Thoracic aorta (tissue), 2 donors: Measurements from ENCODE around the gene KAT2B. TPM values are rescaled to one million over a fixed set of nuclear protein-coding genes. Genes with fewer than 3 reads are reported as not detected.
"Not testable (repeated sequence)": the region's sequence is repeated elsewhere in the genome, so short reads cannot be mapped to it uniquely, and the experiment has no call there.

ENCODE experiments used
- ATAC-seq: fragments of 150-250 bp; one replicate; pipeline ENCODE4 v1.8.0; 2017; ENCODE audit warnings: low read depth; ENCODE audit not compliant: insufficient number of reproducible peaks, low FRiP score
- DNase-seq: peaks from one replicate; pipeline ENCODE4 v3.0.0-alpha.2; 2020; ENCODE audit warnings: low spot score
- H3K27ac ChIP-seq, 2 donors: fragments of 200-600 bp; sonication (generic); 1 replicate in 1 of 2; 2 replicates in 1 of 2; pipeline ENCODE4 v1.5.1; 2016; ENCODE audit warnings: mild to moderate bottlenecking in 2 of 2, moderate library complexity in 2 of 2
- H3K27me3 ChIP-seq: fragments of 200-600 bp; sonication (generic); replicated peaks from 2 replicates; pipeline ENCODE4 v1.6.0; 2016; ENCODE audit warnings: mild to moderate bottlenecking; ENCODE audit not compliant: insufficient read depth
- H3K36me3 ChIP-seq: fragments of 200-600 bp; sonication (generic); one replicate; pipeline ENCODE4 v1.5.1; 2016
- H3K4me1 ChIP-seq, 2 donors: fragments of 200-600 bp; sonication (generic); 1 replicate in 1 of 2; 2 replicates in 1 of 2; pipeline versions ENCODE4 v1.5.1 to v1.6.0; 2016; ENCODE audit warnings: low read depth in 2 of 2, mild to moderate bottlenecking in 1 of 2; ENCODE audit not compliant: control insufficient read depth in 1 of 2
- H3K4me3 ChIP-seq: fragments of 200-600 bp; sonication (generic); 2 replicates; pipeline ENCODE4 v1.5.1; 2016; ENCODE audit warnings: mild to moderate bottlenecking
- H3K9me3 ChIP-seq: fragments of 200-600 bp; sonication (generic); 2 replicates; pipeline ENCODE4 v1.5.1; 2016
- total RNA-seq, 2 donors: library from RNA; depleted of rRNA; stranded (reverse); fragments of >200 nt; gene quantifications; one replicate each; pipeline versions ENCODE4 v1.1.0 to v1.2.3, GENCODE V29; 2016
- TF ChIP-seq, protein P1 (sequence below): fragments of 200-600 bp; sonication (generic); IDR thresholded peaks from one replicate; pipeline ENCODE4 v1.5.1; 2019; ENCODE audit warnings: antibody characterized with exemption

The KAT2B gene
- total RNA-seq, 2 donors from 2014 or later = 48.0 to 72.8 TPM

GRCh38 chr3:20042331-20042730 is 2.1 kb downstream of the KAT2B start:
- Histone ChIP-seq H3K36me3 (no peaks in the 10 kb centered on the region), H3K4me1 (peaks cover 29 to 57% of the 10 kb centered on the region in 2 donors)
- no peak for DNase-seq

GRCh38 chr3:20043396-20043795 is 3.1 kb downstream of the KAT2B start:
- peak; percentile 53 for DNase-seq
- TF ChIP-seq, protein P1, sequence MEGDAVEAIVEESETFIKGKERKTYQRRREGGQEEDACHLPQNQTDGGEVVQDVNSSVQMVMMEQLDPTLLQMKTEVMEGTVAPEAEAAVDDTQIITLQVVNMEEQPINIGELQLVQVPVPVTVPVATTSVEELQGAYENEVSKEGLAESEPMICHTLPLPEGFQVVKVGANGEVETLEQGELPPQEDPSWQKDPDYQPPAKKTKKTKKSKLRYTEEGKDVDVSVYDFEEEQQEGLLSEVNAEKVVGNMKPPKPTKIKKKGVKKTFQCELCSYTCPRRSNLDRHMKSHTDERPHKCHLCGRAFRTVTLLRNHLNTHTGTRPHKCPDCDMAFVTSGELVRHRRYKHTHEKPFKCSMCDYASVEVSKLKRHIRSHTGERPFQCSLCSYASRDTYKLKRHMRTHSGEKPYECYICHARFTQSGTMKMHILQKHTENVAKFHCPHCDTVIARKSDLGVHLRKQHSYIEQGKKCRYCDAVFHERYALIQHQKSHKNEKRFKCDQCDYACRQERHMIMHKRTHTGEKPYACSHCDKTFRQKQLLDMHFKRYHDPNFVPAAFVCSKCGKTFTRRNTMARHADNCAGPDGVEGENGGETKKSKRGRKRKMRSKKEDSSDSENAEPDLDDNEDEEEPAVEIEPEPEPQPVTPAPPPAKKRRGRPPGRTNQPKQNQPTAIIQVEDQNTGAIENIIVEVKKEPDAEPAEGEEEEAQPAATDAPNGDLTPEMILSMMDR = no peak
- no peak for ATAC-seq
- Histone ChIP-seq H3K9me3 (no peaks in the 10 kb centered on the region), H3K27ac (peak overlapping the region; percentile 66 to 76), H3K27me3 (no peaks in the 10 kb centered on the region), H3K4me1 (peaks cover 39 to 62% of the 10 kb centered on the region in 2 donors), H3K4me3 (peak overlapping the region; percentile 65), H3K36me3 (no peaks in the 10 kb centered on the region)

More at GRCh38 chr3:20042331-20042730, 2.1 kb downstream of the KAT2B start:
- no peak for ATAC-seq
- Histone ChIP-seq H3K27ac (peak overlapping the region; percentile 76 to 85), H3K4me3 (no peak overlapping the region), H3K9me3 (no peaks in the 10 kb centered on the region), H3K27me3 (no peaks in the 10 kb centered on the region)
- TF ChIP-seq, protein P1 = no peak

- Histone ChIP-seq H3K4me3 (peak overlapping the region; percentile 65), H3K27me3 (no peaks in the 10 kb centered on the region), H3K9me3 (no peaks in the 10 kb centered on the region), H3K36me3 (no peaks in the 10 kb centered on the region), H3K27ac (peak overlapping the region; percentile 66 to 76), H3K4me1 (peaks cover 41 to 62% of the 10 kb centered on the region in 2 donors)
- ATAC-seq (no peak), DNase-seq (no peak)
- TF ChIP-seq, protein P1 = no peak
Measured at GRCh38 chr3:20043825-20044224, 3.6 kb downstream of the KAT2B start.

- peaks cover 41 to 71% of the 10 kb centered on the region in 2 donors for H3K4me1 ChIP-seq
- ATAC-seq = not testable (repeated sequence)
Measured at GRCh38 chr3:20045141-20045540, 4.9 kb downstream of the KAT2B start.

GRCh38 chr3:20046556-20046955 is 6.3 kb downstream of the KAT2B start:
- no peak overlapping the region for H3K27ac ChIP-seq
- no peak for ATAC-seq

More at GRCh38 chr3:20045141-20045540, 4.9 kb downstream of the KAT2B start:
- DNase-seq, H3K4me3 ChIP-seq, H3K27ac ChIP-seq, H3K27me3 ChIP-seq, H3K9me3 ChIP-seq, H3K36me3 ChIP-seq: not testable (repeated sequence)

More at GRCh38 chr3:20046556-20046955, 6.3 kb downstream of the KAT2B start:
- H3K27me3 ChIP-seq = no peaks in the 10 kb centered on the region
- TF ChIP-seq, protein P1 = no peak
- H3K4me1 ChIP-seq = peaks cover 41 to 69% of the 10 kb centered on the region in 2 donors
- no peaks in the 10 kb centered on the region for H3K9me3 ChIP-seq
- no peak for DNase-seq
- no peak overlapping the region for H3K4me3 ChIP-seq
- no peaks in the 10 kb centered on the region for H3K36me3 ChIP-seq
